WTC11 (cell line): Measurements from ENCODE around the gene IL1F10. TPM values are rescaled to one million over a fixed set of nuclear protein-coding genes. Genes with fewer than 3 reads are reported as not detected.

Experiments
- ATAC-seq: fragments of 200-7000 bp; cut with Tn5 transposase; 2 replicates; pipeline ENCODE4 v1.10.0; 2021; ENCODE audit warnings: mild to moderate bottlenecking, moderate library complexity
- CTCF ChIA-PET: fragments of 300-600 bp; sonication (Branson Sonifier 250); formaldehyde crosslinking; loops from one replicate; lab custom pipeline; 2021; ENCODE audit warnings: antibody characterized with exemption; lab: Charles Lee
- POLR2A ChIA-PET: fragments of 350-600 bp; sonication (Branson Sonifier 250); formaldehyde crosslinking; loops from one replicate; lab custom pipeline; 2021; ENCODE audit warnings: antibody characterized with exemption; lab: Charles Lee
- DNase-seq: peaks from one replicate; pipeline ENCODE4 v3.0.0; 2021; ENCODE audit warnings: low spot score
- H3K27ac Mint-ChIP-seq: 2 replicates; pipeline ENCODE4 v1.8.0; 2021; ENCODE audit warnings: mixed read lengths
- H3K27me3 Mint-ChIP-seq: 2 replicates; pipeline ENCODE4 v1.8.0; 2021; ENCODE audit warnings: low read depth, mild to moderate bottlenecking, moderate library complexity, mixed read lengths
- H3K36me3 Mint-ChIP-seq: 2 replicates; pipeline ENCODE4 v1.8.0; 2021; ENCODE audit warnings: mixed read lengths
- H3K4me1 Mint-ChIP-seq: 2 replicates; pipeline ENCODE4 v1.8.0; 2022; ENCODE audit warnings: mixed read lengths
- H3K4me3 Mint-ChIP-seq: 2 replicates; pipeline ENCODE4 v1.8.0; 2021; ENCODE audit warnings: mild to moderate bottlenecking, moderate library complexity, mixed read lengths
- H3K9me3 Mint-ChIP-seq: 2 replicates; pipeline ENCODE4 v1.8.0; 2021; ENCODE audit warnings: mixed read lengths
- AR ChIP-seq: fragments of 250-450 bp; sonication (Bioruptor Pico); IDR thresholded peaks from 2 replicates; pipeline ENCODE4 v1.9.0; 2021; ENCODE audit warnings: mild to moderate bottlenecking
- ATF1 ChIP-seq: sonication (generic); formaldehyde crosslinking; IDR thresholded peaks from 2 replicates; pipeline ENCODE4 v1.8.1; 2023; ENCODE audit warnings: mild to moderate bottlenecking, moderate library complexity, missing genetic modification reagents
- ATF3 ChIP-seq: sonication (generic); formaldehyde crosslinking; conservative IDR thresholded peaks from 2 replicates; pipeline ENCODE4 v1.8.1; 2022; ENCODE audit warnings: mild to moderate bottlenecking, missing genetic modification reagents
- FOXJ3 ChIP-seq: sonication (generic); formaldehyde crosslinking; IDR thresholded peaks from 2 replicates; pipeline ENCODE4 v1.9.0; 2021; ENCODE audit warnings: missing genetic modification reagents, mild to moderate bottlenecking, borderline replicate concordance
- FOXP1 ChIP-seq: sonication (generic); formaldehyde crosslinking; IDR thresholded peaks from 2 replicates; pipeline ENCODE4 v1.8.0; 2022; ENCODE audit warnings: missing genetic modification reagents, mild to moderate bottlenecking, moderate library complexity, borderline replicate concordance
- HMGXB4 ChIP-seq: sonication (generic); formaldehyde crosslinking; IDR thresholded peaks from 2 replicates; pipeline ENCODE4 v1.8.1; 2023; ENCODE audit warnings: mild to moderate bottlenecking, moderate library complexity, missing genetic modification reagents
- NFATC4 ChIP-seq: fragments of 250-450 bp; sonication (Bioruptor Pico); IDR thresholded peaks from 2 replicates; pipeline ENCODE4 v1.9.0; 2021; ENCODE audit warnings: mild to moderate bottlenecking
- NR2C2 ChIP-seq: sonication (generic); formaldehyde crosslinking; IDR thresholded peaks from 2 replicates; pipeline ENCODE4 v1.8.0; 2022; ENCODE audit warnings: mild to moderate bottlenecking, missing genetic modification reagents
- SOX15 ChIP-seq: fragments of 250-450 bp; sonication (Bioruptor Pico); IDR thresholded peaks from 2 replicates; pipeline ENCODE4 v1.9.0; 2021; ENCODE audit warnings: mild to moderate bottlenecking
- ZNF263 ChIP-seq: sonication (generic); formaldehyde crosslinking; IDR thresholded peaks from 2 replicates; pipeline ENCODE4 v1.8.1; 2022; ENCODE audit warnings: low read depth, mild to moderate bottlenecking, moderate library complexity, missing genetic modification reagents
- ZNF423 ChIP-seq: fragments of 250-450 bp; sonication (Bioruptor Pico); IDR thresholded peaks from 2 replicates; pipeline ENCODE4 v2.1.2; 2022; ENCODE audit warnings: mild to moderate bottlenecking, moderate library complexity
- total RNA-seq: library from RNA; stranded (reverse); gene quantifications from 3 replicates; pipeline ENCODE4 v1.2.3, GENCODE V29; 2021
- TF ChIP-seq, protein P1 (sequence below): fragments of 250-450 bp; sonication (Bioruptor Pico); IDR thresholded peaks from 2 replicates; pipeline ENCODE4 v1.9.0; 2021; ENCODE audit warnings: mild to moderate bottlenecking
- TF ChIP-seq, protein P2 (sequence below): sonication (generic); formaldehyde crosslinking; IDR thresholded peaks from 2 replicates; pipeline ENCODE4 v1.8.0; 2023; ENCODE audit warnings: mild to moderate bottlenecking, missing genetic modification reagents
- TF ChIP-seq, protein P3 (sequence below): sonication (generic); formaldehyde crosslinking; IDR thresholded peaks from 2 replicates; pipeline ENCODE4 v1.8.1; 2023; ENCODE audit warnings: mild to moderate bottlenecking, missing genetic modification reagents
- TF ChIP-seq, protein P4 (sequence below): sonication (generic); formaldehyde crosslinking; IDR thresholded peaks from 2 replicates; pipeline ENCODE4 v1.8.0; 2023; ENCODE audit warnings: missing genetic modification reagents
- TF ChIP-seq, protein P5 (sequence below): fragments of 250-450 bp; sonication (Bioruptor Pico); IDR thresholded peaks from 2 replicates; pipeline ENCODE4 v1.8.0; 2021; ENCODE audit warnings: mild to moderate bottlenecking

Gene IL1F10
- total RNA-seq, 1 experiment from 2014 or later, result not detected

DNA sequence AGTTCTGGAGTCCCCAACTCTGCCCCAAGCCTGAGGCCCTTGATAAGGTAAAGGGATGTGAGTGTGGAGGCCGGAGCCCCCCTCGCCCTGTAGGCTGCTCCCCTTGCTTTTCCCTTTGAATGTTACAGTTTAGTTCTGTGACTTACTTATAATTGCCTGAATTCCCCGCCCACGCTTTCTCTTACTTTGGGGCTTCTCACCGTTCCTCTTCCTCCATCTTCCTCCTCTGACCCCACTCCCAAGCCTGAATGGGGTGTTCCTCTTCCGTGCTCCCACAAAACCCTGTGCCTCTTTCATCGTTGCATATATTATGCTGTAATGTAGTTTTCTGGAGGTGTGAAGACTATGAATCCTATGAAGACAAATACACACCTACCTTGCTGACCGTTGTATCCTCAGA lies 44.7 kb downstream of the IL1F10 start:
- CTCF ChIA-PET, result interaction anchor here (0.9 to 2.0 kb wide), 3 partner anchors 26 to 33 kb away, joined by 3 to 7 read pairs (median 4); no protein-coding TSS in a partner anchor
- no peak overlapping the region for H3K4me3 Mint-ChIP-seq
- TF ChIP-seq, protein P1, sequence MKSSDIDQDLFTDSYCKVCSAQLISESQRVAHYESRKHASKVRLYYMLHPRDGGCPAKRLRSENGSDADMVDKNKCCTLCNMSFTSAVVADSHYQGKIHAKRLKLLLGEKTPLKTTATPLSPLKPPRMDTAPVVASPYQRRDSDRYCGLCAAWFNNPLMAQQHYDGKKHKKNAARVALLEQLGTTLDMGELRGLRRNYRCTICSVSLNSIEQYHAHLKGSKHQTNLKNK (CRISPR knock-in tag), result no peak
- no peak for DNase-seq
- no peaks in the 10 kb centered on the region for H3K27me3 Mint-ChIP-seq
- no peaks in the 10 kb centered on the region for H3K36me3 Mint-ChIP-seq
- no peak overlapping the region for H3K27ac Mint-ChIP-seq
- no peaks in the 10 kb centered on the region for H3K9me3 Mint-ChIP-seq
- no peaks in the 10 kb centered on the region for H3K4me1 Mint-ChIP-seq
- POLR2A ChIA-PET, result no interaction called here
- ATAC-seq, result no peak

- H3K9me3 Mint-ChIP-seq, result no peaks in the 10 kb centered on the region
Measured at GRCh38 chr2:113112871-113113270, 45.1 kb downstream of the IL1F10 start.

More at GRCh38 chr2:113112871-113113270, 45.1 kb downstream of the IL1F10 start:
- Mint-ChIP-seq H3K4me3 (no peak overlapping the region), H3K27me3 (no peaks in the 10 kb centered on the region), H3K36me3 (no peaks in the 10 kb centered on the region)
- ATAC-seq, result no peak
- ChIA-PET POLR2A (no interaction called here), CTCF (interaction anchor here (0.9 to 2.0 kb wide), 3 partner anchors 25 to 34 kb away, joined by 3 to 7 read pairs (median 4); no protein-coding TSS in a partner anchor)
- TF ChIP-seq, protein P2, sequence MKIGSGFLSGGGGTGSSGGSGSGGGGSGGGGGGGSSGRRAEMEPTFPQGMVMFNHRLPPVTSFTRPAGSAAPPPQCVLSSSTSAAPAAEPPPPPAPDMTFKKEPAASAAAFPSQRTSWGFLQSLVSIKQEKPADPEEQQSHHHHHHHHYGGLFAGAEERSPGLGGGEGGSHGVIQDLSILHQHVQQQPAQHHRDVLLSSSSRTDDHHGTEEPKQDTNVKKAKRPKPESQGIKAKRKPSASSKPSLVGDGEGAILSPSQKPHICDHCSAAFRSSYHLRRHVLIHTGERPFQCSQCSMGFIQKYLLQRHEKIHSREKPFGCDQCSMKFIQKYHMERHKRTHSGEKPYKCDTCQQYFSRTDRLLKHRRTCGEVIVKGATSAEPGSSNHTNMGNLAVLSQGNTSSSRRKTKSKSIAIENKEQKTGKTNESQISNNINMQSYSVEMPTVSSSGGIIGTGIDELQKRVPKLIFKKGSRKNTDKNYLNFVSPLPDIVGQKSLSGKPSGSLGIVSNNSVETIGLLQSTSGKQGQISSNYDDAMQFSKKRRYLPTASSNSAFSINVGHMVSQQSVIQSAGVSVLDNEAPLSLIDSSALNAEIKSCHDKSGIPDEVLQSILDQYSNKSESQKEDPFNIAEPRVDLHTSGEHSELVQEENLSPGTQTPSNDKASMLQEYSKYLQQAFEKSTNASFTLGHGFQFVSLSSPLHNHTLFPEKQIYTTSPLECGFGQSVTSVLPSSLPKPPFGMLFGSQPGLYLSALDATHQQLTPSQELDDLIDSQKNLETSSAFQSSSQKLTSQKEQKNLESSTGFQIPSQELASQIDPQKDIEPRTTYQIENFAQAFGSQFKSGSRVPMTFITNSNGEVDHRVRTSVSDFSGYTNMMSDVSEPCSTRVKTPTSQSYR (CRISPR knock-in tag), result no peak
- TF ChIP-seq NR2C2 (CRISPR knock-in tag), result no peak
- no peak for TF ChIP-seq SOX15
- no peak for TF ChIP-seq AR (CRISPR knock-in tag)
- TF ChIP-seq ATF1 (CRISPR knock-in tag), result no peak
- TF ChIP-seq FOXJ3 (CRISPR knock-in tag), result no peak
- TF ChIP-seq NFATC4 (CRISPR knock-in tag), result no peak
- TF ChIP-seq ZNF423 (CRISPR knock-in tag), result no peak
- no peak for TF ChIP-seq ZNF263 (CRISPR knock-in tag)
- no peak for TF ChIP-seq FOXP1
- TF ChIP-seq, protein P3, sequence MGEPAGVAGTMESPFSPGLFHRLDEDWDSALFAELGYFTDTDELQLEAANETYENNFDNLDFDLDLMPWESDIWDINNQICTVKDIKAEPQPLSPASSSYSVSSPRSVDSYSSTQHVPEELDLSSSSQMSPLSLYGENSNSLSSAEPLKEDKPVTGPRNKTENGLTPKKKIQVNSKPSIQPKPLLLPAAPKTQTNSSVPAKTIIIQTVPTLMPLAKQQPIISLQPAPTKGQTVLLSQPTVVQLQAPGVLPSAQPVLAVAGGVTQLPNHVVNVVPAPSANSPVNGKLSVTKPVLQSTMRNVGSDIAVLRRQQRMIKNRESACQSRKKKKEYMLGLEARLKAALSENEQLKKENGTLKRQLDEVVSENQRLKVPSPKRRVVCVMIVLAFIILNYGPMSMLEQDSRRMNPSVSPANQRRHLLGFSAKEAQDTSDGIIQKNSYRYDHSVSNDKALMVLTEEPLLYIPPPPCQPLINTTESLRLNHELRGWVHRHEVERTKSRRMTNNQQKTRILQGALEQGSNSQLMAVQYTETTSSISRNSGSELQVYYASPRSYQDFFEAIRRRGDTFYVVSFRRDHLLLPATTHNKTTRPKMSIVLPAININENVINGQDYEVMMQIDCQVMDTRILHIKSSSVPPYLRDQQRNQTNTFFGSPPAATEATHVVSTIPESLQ, result no peak
- TF ChIP-seq, protein P4, sequence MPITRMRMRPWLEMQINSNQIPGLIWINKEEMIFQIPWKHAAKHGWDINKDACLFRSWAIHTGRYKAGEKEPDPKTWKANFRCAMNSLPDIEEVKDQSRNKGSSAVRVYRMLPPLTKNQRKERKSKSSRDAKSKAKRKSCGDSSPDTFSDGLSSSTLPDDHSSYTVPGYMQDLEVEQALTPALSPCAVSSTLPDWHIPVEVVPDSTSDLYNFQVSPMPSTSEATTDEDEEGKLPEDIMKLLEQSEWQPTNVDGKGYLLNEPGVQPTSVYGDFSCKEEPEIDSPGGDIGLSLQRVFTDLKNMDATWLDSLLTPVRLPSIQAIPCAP, result no peak
- TF ChIP-seq ATF3, result no peak
- no peak for TF ChIP-seq HMGXB4
- TF ChIP-seq, protein P5, sequence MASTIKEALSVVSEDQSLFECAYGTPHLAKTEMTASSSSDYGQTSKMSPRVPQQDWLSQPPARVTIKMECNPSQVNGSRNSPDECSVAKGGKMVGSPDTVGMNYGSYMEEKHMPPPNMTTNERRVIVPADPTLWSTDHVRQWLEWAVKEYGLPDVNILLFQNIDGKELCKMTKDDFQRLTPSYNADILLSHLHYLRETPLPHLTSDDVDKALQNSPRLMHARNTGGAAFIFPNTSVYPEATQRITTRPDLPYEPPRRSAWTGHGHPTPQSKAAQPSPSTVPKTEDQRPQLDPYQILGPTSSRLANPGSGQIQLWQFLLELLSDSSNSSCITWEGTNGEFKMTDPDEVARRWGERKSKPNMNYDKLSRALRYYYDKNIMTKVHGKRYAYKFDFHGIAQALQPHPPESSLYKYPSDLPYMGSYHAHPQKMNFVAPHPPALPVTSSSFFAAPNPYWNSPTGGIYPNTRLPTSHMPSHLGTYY (CRISPR knock-in tag), result no peak
- TF ChIP-seq, protein P1 (CRISPR knock-in tag), result no peak
- TF ChIP-seq, all 79 proteins: peak for 0
- no peak for DNase-seq
- Mint-ChIP-seq H3K4me1 (no peaks in the 10 kb centered on the region), H3K27ac (no peak overlapping the region)
